CD4-positive, alpha-beta T cell treated with Interleukin-2 at 100 ng/mL for 4 hours (primary cell): ENCODE data around the gene USP40.
"Not testable (repeated sequence)": the region's sequence is repeated elsewhere in the genome, so short reads cannot be mapped to it uniquely, and the experiment has no call there.

Source experiments
- DNase-seq: peaks from one replicate; pipeline ENCODE4 v3.0.0-alpha.2; 2020; ENCODE audit warnings: low spot score

The USP40 gene, protein sequence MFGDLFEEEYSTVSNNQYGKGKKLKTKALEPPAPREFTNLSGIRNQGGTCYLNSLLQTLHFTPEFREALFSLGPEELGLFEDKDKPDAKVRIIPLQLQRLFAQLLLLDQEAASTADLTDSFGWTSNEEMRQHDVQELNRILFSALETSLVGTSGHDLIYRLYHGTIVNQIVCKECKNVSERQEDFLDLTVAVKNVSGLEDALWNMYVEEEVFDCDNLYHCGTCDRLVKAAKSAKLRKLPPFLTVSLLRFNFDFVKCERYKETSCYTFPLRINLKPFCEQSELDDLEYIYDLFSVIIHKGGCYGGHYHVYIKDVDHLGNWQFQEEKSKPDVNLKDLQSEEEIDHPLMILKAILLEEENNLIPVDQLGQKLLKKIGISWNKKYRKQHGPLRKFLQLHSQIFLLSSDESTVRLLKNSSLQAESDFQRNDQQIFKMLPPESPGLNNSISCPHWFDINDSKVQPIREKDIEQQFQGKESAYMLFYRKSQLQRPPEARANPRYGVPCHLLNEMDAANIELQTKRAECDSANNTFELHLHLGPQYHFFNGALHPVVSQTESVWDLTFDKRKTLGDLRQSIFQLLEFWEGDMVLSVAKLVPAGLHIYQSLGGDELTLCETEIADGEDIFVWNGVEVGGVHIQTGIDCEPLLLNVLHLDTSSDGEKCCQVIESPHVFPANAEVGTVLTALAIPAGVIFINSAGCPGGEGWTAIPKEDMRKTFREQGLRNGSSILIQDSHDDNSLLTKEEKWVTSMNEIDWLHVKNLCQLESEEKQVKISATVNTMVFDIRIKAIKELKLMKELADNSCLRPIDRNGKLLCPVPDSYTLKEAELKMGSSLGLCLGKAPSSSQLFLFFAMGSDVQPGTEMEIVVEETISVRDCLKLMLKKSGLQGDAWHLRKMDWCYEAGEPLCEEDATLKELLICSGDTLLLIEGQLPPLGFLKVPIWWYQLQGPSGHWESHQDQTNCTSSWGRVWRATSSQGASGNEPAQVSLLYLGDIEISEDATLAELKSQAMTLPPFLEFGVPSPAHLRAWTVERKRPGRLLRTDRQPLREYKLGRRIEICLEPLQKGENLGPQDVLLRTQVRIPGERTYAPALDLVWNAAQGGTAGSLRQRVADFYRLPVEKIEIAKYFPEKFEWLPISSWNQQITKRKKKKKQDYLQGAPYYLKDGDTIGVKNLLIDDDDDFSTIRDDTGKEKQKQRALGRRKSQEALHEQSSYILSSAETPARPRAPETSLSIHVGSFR

DNA sequence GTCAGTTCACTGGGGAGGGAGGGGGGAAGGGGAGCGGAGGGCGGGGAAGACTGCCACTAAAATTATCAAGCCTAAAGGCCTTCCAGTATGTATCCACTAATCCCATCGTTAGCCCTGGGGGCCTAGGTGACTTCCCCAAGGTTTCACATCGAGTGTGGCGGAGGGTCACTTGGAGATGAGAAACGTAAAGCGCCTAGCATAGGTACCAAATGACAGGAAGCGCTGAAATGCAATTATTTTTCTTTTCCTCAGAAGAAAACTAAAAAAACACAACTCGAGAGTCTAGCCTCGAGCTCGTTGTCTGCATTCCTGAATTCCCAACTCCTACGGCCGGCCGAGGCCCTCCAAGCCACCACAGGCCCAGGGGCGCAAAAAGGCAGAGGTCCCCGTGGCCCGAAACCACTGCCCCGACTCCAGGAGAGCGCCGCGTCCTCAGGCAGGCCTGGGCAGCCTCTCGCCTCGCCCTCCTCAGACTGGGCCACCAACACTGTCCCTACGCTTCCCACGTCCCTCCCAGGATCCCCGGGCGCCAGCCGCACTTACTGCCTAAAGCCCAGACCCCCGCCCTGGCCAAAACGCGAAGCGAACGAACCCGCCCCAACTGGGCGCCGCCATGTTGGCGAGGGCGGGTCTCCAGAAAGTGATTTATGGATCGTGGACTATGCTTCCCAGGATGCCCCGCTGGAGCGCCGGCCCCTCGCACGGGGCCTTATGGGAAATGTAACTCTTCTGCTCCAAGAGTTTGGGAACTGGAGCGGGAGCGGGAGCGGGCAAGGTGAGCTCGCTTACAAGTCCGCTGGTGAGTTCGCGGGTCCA is at the start of gene USP40:
USP40 (minus strand) TSS at position 642 of the 816 bp plus-strand sequence. CDS start 1,228 bp downstream, outside the sequence.
- DNase-seq: peak; percentile 49

GRCh38 chr2:233611284-233611683 is 44.7 kb upstream of the USP40 start:
- DNase-seq: no peak

- no peak for DNase-seq
Observed at GRCh38 chr2:233605680-233606079, 39.1 kb upstream of the USP40 start.

DNA sequence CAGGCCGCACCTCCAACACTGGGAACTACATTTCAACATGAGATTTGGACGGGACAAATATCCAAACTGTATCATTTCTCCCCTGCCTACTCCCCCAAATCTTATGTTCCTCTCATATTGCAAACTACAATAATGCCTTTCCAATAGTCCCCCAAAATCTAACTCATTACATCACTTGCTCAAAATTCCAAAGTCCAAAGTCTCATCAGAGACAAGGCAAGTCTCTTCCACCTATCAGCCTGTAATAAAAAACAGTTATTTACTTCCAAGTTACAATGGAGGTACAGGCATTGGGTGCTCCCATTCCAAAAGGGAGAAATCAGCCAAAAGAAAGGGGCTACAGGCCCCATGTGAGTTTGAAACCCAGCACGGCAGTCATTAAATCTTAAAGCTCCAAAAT is 38.2 kb upstream of the USP40 start:
- no peak for DNase-seq

DNA sequence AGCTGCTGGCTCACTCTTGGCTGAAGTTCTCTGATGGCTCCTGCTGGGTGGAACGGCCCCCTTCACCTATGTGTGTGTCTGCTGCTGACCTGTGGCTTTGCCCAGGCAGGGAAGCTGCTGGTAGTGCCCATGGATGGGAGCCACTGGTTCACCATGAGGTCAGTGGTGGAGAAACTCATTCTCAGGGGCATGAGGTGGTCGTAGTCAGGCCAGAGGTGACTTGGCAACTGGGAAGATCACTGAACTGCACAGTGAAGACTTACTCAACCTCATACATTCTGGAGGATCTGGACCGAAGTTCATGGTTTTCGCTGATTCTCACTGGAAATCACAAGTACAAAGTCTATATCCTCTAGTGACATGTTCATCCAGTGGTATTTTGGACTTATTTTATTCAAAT is 36.9 kb upstream of the USP40 start:
- DNase-seq: no peak

DNA sequence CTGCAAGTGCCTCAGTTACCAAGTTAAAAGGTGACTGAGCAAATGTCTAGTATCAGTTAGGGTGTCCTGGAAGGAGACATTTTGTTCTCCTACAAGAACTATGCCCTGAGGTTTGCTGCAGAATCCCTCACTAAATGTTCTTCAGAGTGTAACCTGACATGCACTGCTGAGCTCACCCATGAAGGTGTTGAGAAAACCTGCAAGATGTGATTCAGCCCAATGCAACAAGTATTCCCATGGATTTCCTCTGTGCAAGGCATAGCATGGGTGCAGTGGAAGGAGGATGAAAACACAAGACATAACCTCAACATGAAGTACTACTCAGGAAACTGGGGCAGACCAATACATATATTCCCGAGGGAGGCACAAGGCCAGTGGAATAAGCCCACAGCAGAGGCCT is 35.5 kb upstream of the USP40 start:
- no peak for DNase-seq

GRCh38 chr2:233600386-233600785 is 33.8 kb upstream of the USP40 start:
- no peak for DNase-seq

GRCh38 chr2:233598952-233599351 is 32.4 kb upstream of the USP40 start:
- DNase-seq: no peak

GRCh38 chr2:233597522-233597921 is 30.9 kb upstream of the USP40 start:
- no peak for DNase-seq

DNA sequence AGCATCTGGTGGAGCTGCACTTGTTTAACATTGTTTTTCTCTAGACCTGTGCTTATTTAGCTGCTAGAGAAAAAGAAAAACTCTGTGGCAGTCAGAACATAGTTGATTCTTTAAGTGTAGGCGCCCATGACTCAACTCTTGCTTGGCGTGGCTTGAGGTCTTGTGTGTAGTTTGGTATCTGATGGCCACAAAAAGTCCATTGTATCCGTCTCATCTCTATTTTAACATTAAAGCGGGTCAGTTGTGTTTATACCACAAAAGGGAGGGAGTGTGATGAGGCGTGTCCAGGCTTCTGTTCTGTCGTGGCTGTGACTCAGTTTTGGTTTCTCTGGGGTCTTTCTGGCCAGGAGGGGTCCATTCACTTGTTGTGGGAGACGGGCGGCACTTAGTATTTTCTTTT is 26.6 kb upstream of the USP40 start:
- no peak for DNase-seq

GRCh38 chr2:233592706-233593105 is 26.1 kb upstream of the USP40 start:
- DNase-seq: not testable (repeated sequence)

- DNase-seq: no peak
Observed at GRCh38 chr2:233588400-233588799, 21.8 kb upstream of the USP40 start.

DNA sequence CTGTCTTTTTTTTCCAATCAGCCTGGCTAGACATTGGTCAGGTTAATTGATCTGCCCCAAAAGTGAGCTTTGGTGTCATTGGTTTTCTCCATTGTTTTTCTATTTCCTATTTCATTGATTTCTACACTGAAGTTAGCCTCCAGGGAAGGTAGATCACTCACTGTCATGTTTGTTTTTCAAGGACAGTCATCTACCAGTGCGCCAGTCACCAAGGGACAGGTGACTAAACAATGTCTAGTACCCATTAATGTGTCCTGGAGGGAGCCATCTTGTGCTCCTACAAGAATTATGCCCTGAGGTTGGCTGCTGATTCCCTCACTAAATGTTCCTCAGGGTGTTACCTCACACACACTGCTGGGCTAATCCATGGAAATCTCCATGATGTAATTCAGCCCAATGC is 17.6 kb upstream of the USP40 start:
- DNase-seq: no peak

DNA sequence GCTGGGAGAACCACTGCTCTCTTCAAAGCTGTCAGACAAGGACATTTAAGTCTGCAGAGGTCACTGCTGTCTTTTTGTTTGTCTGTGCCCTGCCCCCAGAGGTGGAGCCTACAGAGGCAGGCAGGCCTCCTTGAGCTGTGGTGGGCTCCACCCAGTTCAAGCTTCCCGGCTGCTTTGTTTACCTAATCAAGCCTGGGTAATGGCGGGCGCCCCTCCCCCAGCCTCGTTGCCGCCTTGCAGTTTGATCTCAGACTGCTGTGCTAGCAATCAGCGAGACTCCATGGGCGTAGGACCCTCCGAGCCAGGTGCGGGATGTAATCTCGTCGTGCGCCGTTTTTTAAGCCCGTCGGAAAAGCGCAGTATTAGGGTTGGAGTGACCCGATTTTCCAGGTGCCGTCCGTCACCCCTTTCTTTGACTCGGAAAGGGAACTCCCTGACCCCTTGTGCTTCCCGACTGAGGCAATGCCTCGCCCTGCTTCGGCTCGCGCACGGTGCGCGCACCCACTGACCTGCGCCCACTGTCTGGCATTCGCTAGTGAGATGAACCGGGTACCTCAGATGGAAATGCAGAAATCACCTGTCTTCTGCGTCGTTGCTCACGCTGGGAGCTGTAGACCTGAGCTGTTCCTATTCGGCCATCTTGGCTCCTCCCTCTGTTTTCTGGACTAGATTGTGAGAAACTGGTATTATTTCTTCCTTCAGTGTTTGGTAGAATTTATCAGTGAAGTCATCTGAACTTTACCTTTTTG is 16.8 kb upstream of the USP40 start:
- not testable (repeated sequence) for DNase-seq

DNA sequence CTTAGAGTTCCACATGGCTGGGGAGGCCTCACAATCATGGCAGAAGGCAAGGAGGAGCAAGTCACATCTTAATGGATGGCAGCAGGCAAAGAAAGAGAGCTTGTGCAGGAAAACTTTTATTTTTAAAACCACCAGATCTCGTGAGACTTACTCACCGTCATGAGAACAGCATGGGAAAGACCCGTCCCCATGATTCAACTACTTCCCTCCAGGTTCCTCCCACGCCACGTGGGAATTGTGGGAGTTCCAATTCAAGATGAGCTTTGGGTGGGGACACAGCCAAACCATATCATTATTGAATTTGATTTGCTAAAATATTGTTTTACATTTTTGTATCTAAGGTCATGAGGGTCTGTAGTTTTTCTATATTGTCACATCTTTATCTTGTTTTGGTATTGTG is 10.8 kb upstream of the USP40 start:
- not testable (repeated sequence) for DNase-seq

GRCh38 chr2:233572468-233572867 is 5.9 kb upstream of the USP40 start:
- DNase-seq: no peak

DNA sequence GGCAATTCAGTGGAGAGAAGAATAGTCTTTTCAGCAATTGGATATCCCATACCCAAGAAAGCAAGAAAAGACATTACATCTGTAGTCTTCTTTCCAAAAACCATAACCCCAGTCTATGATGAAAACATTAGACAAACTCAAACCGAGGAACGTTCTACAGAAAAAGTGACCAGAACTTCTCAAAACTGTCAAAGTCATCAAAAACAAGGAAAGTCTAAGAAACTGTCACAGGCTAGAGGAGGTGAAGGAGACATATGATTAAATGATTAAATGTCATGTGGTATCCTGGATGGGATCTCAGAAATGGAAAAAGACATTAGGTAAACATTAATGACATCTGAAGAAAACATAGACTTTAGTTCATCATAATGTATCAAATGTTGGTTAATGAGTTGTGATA is 4.9 kb upstream of the USP40 start:
- no peak for DNase-seq

DNA sequence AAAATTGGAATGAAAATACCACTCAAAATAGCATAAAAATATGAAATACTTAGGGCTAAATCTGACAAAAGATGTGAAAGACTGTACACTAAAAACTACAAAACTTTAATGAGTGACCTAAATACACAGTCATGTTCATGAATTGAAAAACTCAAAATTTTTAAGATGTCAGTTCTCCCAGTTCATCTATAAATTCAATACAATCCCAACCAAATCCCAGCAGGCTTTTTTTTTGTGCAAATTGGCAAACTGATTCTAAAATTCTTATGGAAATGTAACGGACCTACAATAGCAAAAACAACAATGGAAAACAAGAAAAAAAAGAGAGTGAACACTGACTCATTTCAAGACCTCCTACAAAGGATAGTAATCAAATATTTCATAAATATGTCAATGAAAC is 4.4 kb upstream of the USP40 start:
- no peak for DNase-seq

- no peak for DNase-seq
Observed at GRCh38 chr2:233565685-233566140, 869 bp downstream of the USP40 start.

- no peak for DNase-seq
Observed at GRCh38 chr2:233563663-233564430, 2.7 kb downstream of the USP40 start.
